Lower lobe of right lung (tissue), 2 donors: ENCODE results near the gene SPG21. TPM values are rescaled to one million over a fixed set of nuclear protein-coding genes. Genes with fewer than 3 reads are reported as not detected.

Experiments
- ATAC-seq, 2 donors: fragments of 200-7000 bp; cut with Tn5 transposase; one replicate each; pipeline ENCODE4 v1.9.1; 2020 to 2022; ENCODE audit warnings: mild to moderate bottlenecking in 2 of 2, moderate library complexity in 2 of 2
- DNase-seq: peaks from one replicate; pipeline ENCODE4 v3.0.0-alpha.2; 2020
- H3K27ac ChIP-seq: fragments of 200-600 bp; one replicate; pipeline ENCODE4 v1.8.0; 2022
- H3K27me3 ChIP-seq: fragments of 200-600 bp; one replicate; pipeline ENCODE4 v1.8.0; 2022; ENCODE audit warnings: low read depth
- H3K36me3 ChIP-seq: fragments of 200-600 bp; one replicate; pipeline ENCODE4 v1.8.0; 2022; ENCODE audit warnings: mild to moderate bottlenecking
- H3K4me1 ChIP-seq: fragments of 200-600 bp; one replicate; pipeline ENCODE4 v1.8.0; 2022
- H3K4me3 ChIP-seq: fragments of 200-600 bp; one replicate; pipeline ENCODE4 v1.8.0; 2022; ENCODE audit warnings: mild to moderate bottlenecking
- H3K9me3 ChIP-seq: fragments of 200-600 bp; one replicate; pipeline ENCODE4 v1.8.0; 2022
- intact Hi-C: fragments of 100-400 bp; cut with DNase I; formaldehyde crosslinking; loops from one replicate; pipeline ENCODE4 v1.11.0; 2022
- total RNA-seq: library from RNA; stranded (reverse); fragmentation: NEBNext Ultra II Directional; extraction: Animal tissue kit (Norgen Biotek cat#: 25700); gene quantifications from one replicate; pipeline ENCODE4 v1.2.1, GENCODE V29; 2021
- TF ChIP-seq, protein P1 (sequence below): fragments of 200-600 bp; IDR thresholded peaks from one replicate; pipeline ENCODE4 v1.8.0; 2022; ENCODE audit warnings: antibody characterized with exemption, mild to moderate bottlenecking
- donor health status: DM: no; HTN: yes; CAD: no; lungs with severe emphysema.

The SPG21 gene
- total RNA-seq, 1 donor from 2014 or later = 110 TPM

DNA sequence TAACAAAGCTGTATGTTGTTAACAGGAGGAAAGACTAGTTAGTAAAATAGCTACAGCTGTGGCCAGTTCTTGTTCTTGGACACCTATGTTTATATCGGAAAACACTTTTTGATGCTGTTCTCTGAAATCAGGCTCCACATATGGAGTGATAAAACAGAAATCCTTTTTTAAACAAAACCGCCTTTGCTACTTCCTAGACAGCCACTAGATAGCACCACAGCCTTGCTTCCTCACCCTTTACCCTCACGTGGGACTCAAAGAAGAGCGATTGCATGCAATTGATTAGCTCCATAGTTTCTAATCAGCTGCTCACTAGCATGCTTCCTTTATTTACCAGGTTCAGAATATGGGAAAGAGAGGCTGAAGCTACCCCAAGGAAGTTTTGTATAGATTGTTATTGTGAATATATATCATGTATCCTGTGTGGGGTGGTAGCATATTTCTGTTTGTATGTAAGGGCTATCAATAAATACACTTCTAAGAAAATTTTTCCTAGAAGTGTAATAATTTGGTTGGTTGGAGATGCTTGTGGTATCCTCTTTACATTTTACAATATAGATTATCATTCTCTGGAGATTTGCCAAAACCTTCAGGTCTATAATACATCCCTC is 44.0 kb upstream of the SPG21 start:
- intact Hi-C loops = no loop called here
- peak; percentile 35 to 43 for ATAC-seq
- H3K36me3 ChIP-seq = no peaks in the 10 kb centered on the region
- H3K27ac ChIP-seq = no peak overlapping the region
- TF ChIP-seq, protein P1, sequence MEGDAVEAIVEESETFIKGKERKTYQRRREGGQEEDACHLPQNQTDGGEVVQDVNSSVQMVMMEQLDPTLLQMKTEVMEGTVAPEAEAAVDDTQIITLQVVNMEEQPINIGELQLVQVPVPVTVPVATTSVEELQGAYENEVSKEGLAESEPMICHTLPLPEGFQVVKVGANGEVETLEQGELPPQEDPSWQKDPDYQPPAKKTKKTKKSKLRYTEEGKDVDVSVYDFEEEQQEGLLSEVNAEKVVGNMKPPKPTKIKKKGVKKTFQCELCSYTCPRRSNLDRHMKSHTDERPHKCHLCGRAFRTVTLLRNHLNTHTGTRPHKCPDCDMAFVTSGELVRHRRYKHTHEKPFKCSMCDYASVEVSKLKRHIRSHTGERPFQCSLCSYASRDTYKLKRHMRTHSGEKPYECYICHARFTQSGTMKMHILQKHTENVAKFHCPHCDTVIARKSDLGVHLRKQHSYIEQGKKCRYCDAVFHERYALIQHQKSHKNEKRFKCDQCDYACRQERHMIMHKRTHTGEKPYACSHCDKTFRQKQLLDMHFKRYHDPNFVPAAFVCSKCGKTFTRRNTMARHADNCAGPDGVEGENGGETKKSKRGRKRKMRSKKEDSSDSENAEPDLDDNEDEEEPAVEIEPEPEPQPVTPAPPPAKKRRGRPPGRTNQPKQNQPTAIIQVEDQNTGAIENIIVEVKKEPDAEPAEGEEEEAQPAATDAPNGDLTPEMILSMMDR = peak; percentile 46
- no peak for DNase-seq
- no peaks in the 10 kb centered on the region for H3K9me3 ChIP-seq
- peaks cover 8% of the 10 kb centered on the region for H3K4me1 ChIP-seq
- H3K4me3 ChIP-seq = no peak overlapping the region
- no peaks in the 10 kb centered on the region for H3K27me3 ChIP-seq

DNA sequence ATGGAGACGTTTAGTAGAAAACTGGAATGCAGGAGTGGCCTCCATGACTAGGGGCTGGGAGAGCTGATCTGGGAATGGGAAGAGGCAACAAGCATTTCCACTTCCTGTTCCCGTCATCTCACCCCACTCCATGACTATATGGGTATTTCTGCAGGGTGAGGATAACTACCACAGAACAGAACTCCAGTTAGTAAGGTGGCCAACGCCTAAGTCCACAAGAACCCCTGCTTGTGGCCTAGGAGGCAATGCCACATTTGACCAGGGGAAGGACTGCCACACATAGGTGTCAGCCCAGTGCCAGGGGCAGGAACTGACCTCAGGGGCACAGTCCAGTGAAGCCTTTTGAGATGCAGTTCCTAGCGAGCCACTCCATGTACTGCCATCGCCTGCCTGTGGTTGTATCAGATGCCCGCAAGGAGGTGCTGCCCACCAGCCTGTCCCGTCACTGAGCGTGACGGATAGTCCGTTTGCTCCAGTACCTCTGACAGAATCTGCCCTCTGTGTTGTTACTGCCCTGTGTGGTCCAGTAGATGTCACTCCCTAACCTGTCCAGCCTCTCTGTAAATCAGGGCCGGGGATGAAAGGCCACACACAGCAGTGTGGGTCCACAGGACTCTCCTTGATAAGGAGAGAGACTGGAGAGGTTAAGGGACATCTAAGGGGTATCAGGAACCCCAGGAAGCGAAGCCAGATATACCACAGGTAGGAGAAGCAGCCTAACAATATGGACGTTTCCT is 43.3 kb upstream of the SPG21 start:
- Histone ChIP-seq H3K4me3 (no peak overlapping the region), H3K36me3 (no peaks in the 10 kb centered on the region), H3K4me1 (peaks cover 16% of the 10 kb centered on the region), H3K9me3 (no peaks in the 10 kb centered on the region), H3K27me3 (no peaks in the 10 kb centered on the region), H3K27ac (no peak overlapping the region)
- TF ChIP-seq, protein P1 = peak; percentile 69
- DNase-seq (peak; percentile 66), ATAC-seq (peak; percentile 83 to 88)
- intact Hi-C loops = no loop called here

DNA sequence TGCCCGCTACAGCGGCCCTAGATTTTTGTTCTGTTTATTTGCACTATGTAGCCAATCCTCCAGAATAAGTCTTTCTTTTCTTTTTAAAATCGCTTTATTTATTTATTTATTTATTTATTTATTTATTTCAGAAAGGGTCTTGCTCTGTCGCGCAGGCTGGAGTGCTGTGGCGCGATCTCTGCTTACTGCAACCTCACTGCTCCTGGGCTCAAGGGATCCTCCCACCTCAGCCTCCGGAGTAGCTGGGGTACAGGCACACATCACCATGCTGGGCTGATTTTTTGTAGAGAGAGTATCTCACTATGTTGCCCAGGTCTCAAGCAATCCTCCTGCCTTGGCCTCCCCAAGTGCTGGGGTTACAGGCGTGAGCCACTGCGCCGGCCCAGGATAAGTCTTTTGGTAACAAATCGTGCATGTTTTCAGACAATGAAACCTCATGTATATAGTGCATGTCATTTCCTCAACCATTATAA is 40.1 kb upstream of the SPG21 start:
- peak overlapping the region; percentile 92 for H3K4me3 ChIP-seq

DNA sequence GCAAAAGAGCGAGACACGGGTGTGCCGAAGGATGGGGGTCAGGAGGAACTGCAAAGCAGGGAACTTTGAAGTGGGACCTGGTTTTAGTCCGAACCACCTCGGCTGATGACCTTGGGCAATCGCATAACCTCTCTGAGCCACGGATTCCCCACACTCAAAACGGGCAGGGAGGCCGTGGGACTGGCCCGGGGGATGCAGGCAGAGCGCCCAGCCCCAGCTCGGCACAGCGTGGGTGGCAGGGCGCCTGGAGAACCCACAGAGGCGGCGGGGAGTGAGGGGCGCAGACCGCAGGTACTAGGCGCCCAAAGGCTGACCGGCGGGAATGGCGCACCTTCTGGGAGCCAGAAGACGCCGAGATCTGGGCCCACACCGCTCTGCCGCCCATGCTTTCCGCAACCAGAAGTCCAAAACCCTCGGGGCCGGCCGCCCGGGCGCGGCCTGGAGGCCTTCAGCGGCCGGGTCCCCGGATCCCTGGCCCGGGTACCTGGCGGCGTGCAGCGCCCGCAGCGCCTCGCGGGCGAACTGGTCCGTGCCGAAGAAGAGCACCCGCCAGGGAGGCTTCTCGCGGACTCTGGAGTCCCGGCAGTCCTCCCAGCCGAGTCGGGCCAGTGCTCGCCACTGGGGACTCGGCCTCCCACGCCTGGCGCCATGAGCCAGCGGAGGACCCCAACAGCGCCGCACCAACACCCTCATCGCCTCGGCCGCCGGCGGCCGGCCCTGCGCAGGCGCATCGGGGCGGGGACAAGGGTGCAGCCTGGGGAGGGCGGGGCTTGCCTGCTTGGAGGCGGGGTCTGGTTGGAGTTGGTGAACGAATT is 39.4 kb upstream of the SPG21 start, which contains the start of gene MTFMT:
Gene MTFMT, minus strand, starts transcription at position 719 of the 815 bp plus-strand sequence. Its CDS starts 26 bp downstream, at position 693.
- no peaks in the 10 kb centered on the region for H3K9me3 ChIP-seq
- intact Hi-C loops = no loop called here
- ATAC-seq (peak; percentile 96 to 98), DNase-seq (peak; percentile 95)
- TF ChIP-seq, protein P1 = no peak
- H3K4me3 ChIP-seq = peak within 1 kb of the TSS; percentile 92
- peak within 1 kb of the TSS; percentile 83 for H3K27ac ChIP-seq
- H3K4me1 ChIP-seq = peaks cover 27% of the 10 kb centered on the region
- no peaks in the 10 kb centered on the region for H3K27me3 ChIP-seq
- H3K36me3 ChIP-seq = peaks cover 23% of the 10 kb centered on the region

More for the DNA sequence above, 40.1 kb upstream of the SPG21 start:
- H3K27me3 ChIP-seq = no peaks in the 10 kb centered on the region
- DNase-seq (no peak), ATAC-seq (no peak)
- intact Hi-C loops = no loop called here
- TF ChIP-seq, protein P1 = no peak
- peaks cover 27% of the 10 kb centered on the region for H3K4me1 ChIP-seq
- H3K9me3 ChIP-seq = no peaks in the 10 kb centered on the region
- peak overlapping the region; percentile 83 for H3K27ac ChIP-seq
- H3K36me3 ChIP-seq = peaks cover 17% of the 10 kb centered on the region

DNA sequence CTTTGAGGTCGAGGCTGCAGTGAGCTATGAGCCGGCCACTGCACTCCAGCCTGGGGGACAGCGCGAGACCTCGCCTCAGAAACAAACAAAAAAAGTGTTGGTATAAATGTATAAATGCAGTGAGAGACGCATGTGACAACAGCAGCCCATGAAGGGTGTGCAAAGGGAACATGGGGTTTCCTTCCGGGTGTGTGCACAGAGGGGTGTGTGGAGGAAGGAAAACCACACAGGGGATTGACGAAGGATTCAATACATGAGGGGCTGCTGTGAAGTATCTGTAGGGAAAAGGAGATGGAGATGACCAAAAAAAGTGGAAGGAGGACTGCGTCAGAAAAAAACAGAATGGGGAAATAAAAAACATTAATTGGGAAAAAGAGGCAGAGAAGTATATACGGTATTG is 38.6 kb upstream of the SPG21 start:
- H3K4me1 ChIP-seq = peaks cover 24% of the 10 kb centered on the region
- H3K4me3 ChIP-seq = peak overlapping the region; percentile 92
- H3K27ac ChIP-seq = no peak overlapping the region
- DNase-seq (no peak), ATAC-seq (no peak)
- TF ChIP-seq, protein P1 = no peak
- H3K36me3 ChIP-seq = peaks cover 30% of the 10 kb centered on the region
- H3K9me3 ChIP-seq = no peaks in the 10 kb centered on the region
- intact Hi-C loops = no loop called here
- no peaks in the 10 kb centered on the region for H3K27me3 ChIP-seq
